Cortex of kidney (tissue), 1 donor: ENCODE data around the gene OR2C3.
"Not testable (repeated sequence)": the region's sequence is repeated elsewhere in the genome, so short reads cannot be mapped to it uniquely, and the experiment has no call there.

Experiments used
- DNase-seq: peaks from one replicate; lab custom pipeline; 2025; lab: John Stamatoyannopoulos, UW

Gene OR2C3

GRCh38 chr1:247517795-247518612 is 18.2 kb downstream of the OR2C3 start:
- DNase-seq = no peak

DNA sequence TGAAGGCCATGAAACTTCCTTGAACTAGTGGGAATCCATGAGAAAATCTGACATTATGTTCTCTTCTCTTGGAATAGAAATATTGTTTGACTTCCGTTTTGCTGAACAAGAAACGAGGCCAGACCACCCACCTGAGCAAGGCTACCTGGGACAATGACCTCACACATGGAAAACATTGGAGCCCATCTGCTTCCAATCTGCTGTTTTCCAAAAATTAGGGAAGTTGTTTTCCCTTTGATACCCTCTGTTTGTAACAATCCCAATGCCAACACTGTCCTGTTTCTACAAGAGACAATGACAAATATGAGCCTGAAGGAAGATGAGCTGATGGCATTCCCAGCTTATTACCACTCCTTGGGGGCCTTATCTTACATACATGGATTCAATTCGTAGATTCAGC is 29.4 kb downstream of the OR2C3 start:
- DNase-seq = no peak

DNA sequence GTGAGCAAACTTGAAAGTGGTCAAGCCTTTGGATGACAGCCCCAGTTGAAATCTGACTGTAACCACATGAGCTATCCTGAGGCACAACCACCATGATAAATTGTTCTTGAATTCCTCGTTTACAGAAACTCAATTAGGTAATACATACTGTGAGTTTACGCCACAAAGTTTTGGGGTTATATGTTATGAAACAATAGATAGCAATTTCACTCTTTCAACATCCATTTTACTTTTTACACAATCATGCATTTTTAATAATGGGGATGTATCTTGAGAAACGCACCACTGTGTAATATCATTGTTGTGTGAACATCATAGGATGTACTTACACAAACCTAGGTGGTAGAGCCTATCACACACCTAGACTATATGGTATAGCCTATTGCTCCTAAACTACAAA is 35.4 kb downstream of the OR2C3 start:
- no peak for DNase-seq

GRCh38 chr1:247496581-247497285 is 39.5 kb downstream of the OR2C3 start:
- no peak for DNase-seq

DNA sequence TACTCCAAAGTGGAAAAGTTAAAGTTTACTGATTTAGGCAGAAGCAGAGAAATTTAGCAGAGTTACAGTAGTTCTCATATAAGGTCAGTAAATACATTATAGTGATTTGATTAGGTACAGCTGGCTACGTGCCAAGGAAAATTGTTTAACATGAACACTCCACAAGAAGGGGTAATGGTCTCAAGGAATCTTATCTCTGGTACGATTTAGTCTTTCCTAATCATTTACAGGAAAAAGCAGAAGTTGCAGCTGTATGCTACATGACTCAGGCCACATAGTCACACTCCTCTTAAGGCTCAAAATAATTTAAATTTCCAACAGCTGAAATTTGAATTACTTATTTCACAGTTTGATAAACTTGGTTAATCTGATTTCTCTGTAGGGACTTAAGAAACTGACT is 41.5 kb downstream of the OR2C3 start:
- no peak for DNase-seq

DNA sequence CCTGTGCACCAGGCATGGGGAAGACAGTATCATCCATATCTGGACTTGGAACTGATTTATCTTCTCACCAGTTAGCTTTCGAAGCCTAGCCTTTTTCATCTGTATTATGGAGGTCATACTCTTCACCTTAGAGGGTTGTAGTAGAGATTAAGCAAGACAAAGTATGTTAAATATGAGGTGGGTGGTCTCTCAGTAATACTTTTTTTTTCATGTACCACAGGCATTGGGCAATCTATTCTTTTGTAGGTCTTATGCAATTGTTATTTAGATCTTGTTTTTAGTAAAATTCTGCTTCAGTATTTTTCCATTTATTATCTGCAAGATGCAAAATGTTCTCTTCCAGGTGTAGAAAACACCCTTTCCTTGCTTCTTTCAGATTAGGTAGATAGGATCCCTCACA is 43.1 kb downstream of the OR2C3 start:
- no peak for DNase-seq

- DNase-seq = no peak
Observed at GRCh38 chr1:247491328-247491727, 44.9 kb downstream of the OR2C3 start.

GRCh38 chr1:247487057-247487456 is 49.2 kb downstream of the OR2C3 start:
- DNase-seq = no peak

DNA sequence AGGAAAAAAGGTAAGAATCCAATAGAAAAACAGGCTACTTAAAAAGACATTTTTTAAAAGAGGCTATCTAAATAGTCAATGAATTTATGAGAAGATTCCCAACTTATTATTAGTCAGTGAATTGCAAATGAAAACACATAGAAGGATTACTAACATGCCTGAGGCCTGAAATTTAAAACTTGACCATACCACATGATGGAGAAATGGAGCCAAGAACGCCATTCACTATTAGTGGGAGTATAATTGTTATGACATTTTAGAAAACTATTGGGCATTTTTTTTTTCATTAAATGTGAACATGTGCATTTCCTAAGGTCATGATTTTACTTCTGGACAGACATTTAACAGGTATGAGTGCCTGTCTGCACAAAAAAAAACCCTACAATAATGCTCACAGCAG is 53.5 kb downstream of the OR2C3 start:
- DNase-seq = no peak

DNA sequence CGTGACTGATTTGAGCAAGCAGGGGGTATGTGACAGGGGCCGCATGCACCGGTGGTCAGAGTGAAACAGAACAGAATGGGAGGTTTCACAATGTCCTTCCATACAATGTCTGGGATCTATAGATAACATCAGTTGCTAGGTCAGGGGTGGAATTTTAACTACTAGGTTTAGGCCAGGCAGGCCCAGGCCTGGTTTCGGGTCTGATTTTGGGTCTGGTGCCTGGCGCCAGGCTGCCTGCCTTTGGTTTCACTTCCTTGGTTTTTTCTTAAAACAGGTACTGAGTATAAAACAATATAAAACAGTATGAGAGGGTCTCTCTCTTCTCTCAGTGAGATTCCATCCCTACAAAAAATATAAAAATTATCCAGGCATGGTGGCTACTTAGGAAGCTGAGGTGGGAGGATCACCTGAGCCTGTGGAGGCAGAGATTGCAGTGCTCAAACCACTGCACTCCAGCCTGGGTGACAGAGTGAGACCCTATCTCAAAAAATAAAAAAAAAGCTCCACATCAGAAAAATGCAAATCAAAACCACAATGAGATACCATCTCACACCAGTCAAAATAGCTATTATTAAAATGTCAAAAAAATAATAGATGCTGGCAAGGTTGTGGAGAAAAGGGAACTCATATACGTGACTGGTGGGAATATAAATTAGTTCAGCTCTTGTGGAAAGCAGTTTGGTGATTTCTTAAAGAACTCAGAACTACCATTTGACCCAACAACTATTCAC is 59.7 kb downstream of the OR2C3 start:
- not testable (repeated sequence) for DNase-seq

DNA sequence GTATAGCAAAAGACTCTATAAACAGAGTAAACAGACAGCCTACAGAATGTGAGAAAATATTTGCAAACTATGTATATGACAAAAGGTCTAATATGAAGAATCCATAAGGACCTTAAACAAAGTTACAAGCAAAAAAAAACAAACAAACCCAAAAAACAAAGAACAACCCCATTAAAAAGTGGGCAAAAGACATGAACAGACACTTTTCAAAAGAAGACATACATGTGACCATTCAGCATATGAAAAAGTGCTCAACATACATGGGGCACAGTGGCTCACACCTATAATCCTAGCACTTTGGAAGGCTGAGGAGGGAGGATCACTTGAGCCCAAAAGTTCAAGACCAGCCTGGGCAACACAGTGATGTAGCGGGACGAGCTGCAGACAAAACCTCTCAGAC is 60.4 kb downstream of the OR2C3 start:
- no peak for DNase-seq
